Measurements from ENCODE around the gene KDM1B. TPM values are rescaled to one million over a fixed set of nuclear protein-coding genes. Genes with fewer than 3 reads are reported as not detected.

The KDM1B gene
- total RNA-seq, 1 experiment from 2014 or later: 9.5 TPM

DNA sequence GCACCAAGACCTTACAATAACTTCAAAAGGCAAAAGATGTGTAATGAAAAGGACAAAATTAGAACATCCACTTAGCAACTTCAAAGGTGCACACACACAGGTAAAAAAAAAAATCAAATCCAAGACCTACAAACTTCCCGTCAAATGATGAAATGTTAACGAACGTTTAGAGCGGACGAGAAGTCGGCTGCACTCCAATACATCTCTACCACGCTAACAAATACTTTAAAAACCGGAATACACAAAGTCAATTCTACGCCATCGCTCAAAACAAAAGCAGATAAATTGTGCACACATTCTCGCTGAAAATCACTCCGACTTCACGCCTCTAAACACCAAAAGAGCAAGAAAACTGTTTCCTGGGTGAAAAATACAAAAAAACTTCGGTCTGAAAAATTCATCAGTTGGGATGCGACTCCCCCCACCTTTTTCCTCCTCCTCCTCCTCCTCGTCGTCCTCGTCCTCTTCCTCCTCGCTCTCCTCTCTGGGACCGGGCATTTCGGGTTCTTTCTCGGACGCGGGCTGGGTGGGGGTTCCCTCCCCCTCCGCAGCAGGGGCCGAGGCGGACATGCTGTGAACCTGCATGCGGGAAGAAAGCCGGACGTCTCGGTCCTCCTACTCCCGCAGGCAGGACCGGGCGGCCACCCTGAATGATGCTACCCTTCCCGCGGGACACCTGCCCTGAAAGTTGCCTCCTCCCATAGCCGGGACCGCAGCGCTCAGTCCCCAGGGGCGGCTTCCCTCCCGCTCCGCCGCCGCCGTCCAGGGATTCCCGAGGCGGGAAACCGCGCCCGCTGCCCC is 108.4 kb downstream of the KDM1B start:
- Mint-ChIP-seq H3K36me3 (ENCODE audit: insufficient read depth, unreplicated experiment) (peaks cover 38% of the 10 kb centered on the region), H3K27me3 (ENCODE audit: insufficient read depth, unreplicated experiment) (no peaks in the 10 kb centered on the region), H3K27ac (ENCODE audit: unreplicated experiment) (peak overlapping the region; percentile 93), H3K4me1 (ENCODE audit: low read depth, unreplicated experiment) (peaks cover 8% of the 10 kb centered on the region), H3K4me3 (ENCODE audit: unreplicated experiment) (peak overlapping the region; percentile 95), H3K9me3 (ENCODE audit: unreplicated experiment) (no peaks in the 10 kb centered on the region)
- ChIA-PET CTCF (no interaction called here), POLR2A (interaction anchor here (0.5 to 1.0 kb wide), 2 partner anchors 721 to 762 kb away, joined by 3 read pairs; no protein-coding TSS in a partner anchor)
- Histone ChIP-seq H3K4me1 (peaks cover 12% of the 10 kb centered on the region), H3K4me3 (ENCODE audit: low read depth, low read length) (peak overlapping the region; percentile 95), H3K9me3 (no peaks in the 10 kb centered on the region), H3K27me3 (replicated peaks; ENCODE audit: control insufficient read depth, insufficient read depth, low read length) (no peaks in the 10 kb centered on the region), H3K36me3 (ENCODE audit: control insufficient read depth, insufficient read depth, low read length) (no peaks in the 10 kb centered on the region)
- DNase-seq: peak in 1 of 2 experiments; percentile 43
- no peak for TF ChIP-seq CTCF (IDR thresholded peaks at IDR 0.05; ENCODE audit: insufficient read depth in 1 of 2, low read depth in 1 of 2, low read length in 1 of 2, severe bottlenecking in 1 of 2, unreplicated experiment in 1 of 2)
- no TSS peak for BruUV-seq (replicated peaks)
- intact Hi-C loops (cut with micrococcal nuclease; ENCODE audit: unreplicated experiment): loop anchor here (1.0 to 5.0 kb wide), 3 partner anchors 39 to 241 kb away; partner anchors contain the start of genes KDM1B and TPMT

- DNase-seq: peak; percentile 90 to 91
- H3K4me3 ChIP-seq (ENCODE audit: low read depth, low read length): peak within 1 kb of the TSS; percentile 95
- Mint-ChIP-seq H3K4me1 (ENCODE audit: low read depth, unreplicated experiment) (peaks cover 8% of the 10 kb centered on the region), H3K27ac (ENCODE audit: unreplicated experiment) (peak within 1 kb of the TSS; percentile 93), H3K27me3 (ENCODE audit: insufficient read depth, unreplicated experiment) (no peaks in the 10 kb centered on the region), H3K4me3 (ENCODE audit: unreplicated experiment) (peak within 1 kb of the TSS; percentile 95), H3K9me3 (ENCODE audit: unreplicated experiment) (no peaks in the 10 kb centered on the region), H3K36me3 (ENCODE audit: insufficient read depth, unreplicated experiment) (peaks cover 35% of the 10 kb centered on the region)
- no peaks in the 10 kb centered on the region for H3K9me3 ChIP-seq
- H3K27me3 ChIP-seq (replicated peaks; ENCODE audit: control insufficient read depth, insufficient read depth, low read length): no peaks in the 10 kb centered on the region
- ChIA-PET CTCF (interaction anchor here (0.5 to 0.7 kb wide), 2 partner anchors 59 to 664 kb away, joined by 3 to 4 read pairs; partner anchors contain the start of gene FAM8A1), POLR2A (interaction anchor here (0.5 to 1.0 kb wide), 2 partner anchors 722 to 762 kb away, joined by 3 read pairs; no protein-coding TSS in a partner anchor)
- peaks cover 12% of the 10 kb centered on the region for H3K4me1 ChIP-seq
- no peaks in the 10 kb centered on the region for H3K36me3 ChIP-seq (ENCODE audit: control insufficient read depth, insufficient read depth, low read length)
- peak; percentile 23 to 36 for TF ChIP-seq CTCF (IDR thresholded peaks at IDR 0.05; ENCODE audit: insufficient read depth in 1 of 2, low read depth in 1 of 2, low read length in 1 of 2, severe bottlenecking in 1 of 2, unreplicated experiment in 1 of 2)
- intact Hi-C loops (cut with micrococcal nuclease; ENCODE audit: unreplicated experiment): loop anchor here (1.0 to 5.0 kb wide), 3 partner anchors 38 to 240 kb away; partner anchors contain the start of genes KDM1B and TPMT
- BruUV-seq (replicated peaks): no TSS peak
These were observed 109.1 kb downstream of the KDM1B start, which contains the start of gene DEK for GRCh38 chr6:18264219-18264922. DEK (minus strand) TSS chr6:18264530; CDS start chr6:18263987, 543 bp downstream.

DNA sequence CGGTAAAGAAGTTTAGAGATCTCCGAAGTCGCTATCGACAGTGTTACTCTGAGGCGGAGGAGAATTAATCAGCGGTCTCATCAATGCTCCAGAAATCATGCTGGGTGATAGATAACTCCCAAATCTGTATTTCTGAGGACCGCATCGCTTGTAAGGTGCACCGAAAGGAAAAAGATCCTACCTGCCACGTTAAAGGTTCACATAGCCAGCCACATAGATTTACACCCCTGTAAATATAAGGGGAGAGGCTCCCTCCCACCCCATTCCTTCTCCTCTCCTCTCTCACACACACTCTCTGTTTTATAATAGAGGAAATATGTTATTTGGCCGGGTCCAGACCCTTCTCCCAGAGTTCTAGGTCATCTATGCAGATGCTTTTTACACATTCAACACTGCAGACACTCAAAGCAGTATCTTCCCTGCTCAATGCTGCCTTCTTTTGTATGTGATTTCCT is 109.7 kb downstream of the KDM1B start:
- TSS peak; percentile 62 for BruUV-seq (replicated peaks)
- H3K9me3 Mint-ChIP-seq (ENCODE audit: unreplicated experiment): no peaks in the 10 kb centered on the region
- ChIA-PET POLR2A (interaction anchor here (1.0 kb wide), 1 partner anchor 763 kb away, joined by 3 read pairs; no protein-coding TSS in a partner anchor), CTCF (interaction anchor here (0.7 kb wide), 1 partner anchor 59 kb away, joined by 3 read pairs; no protein-coding TSS in a partner anchor)
- no peaks in the 10 kb centered on the region for H3K9me3 ChIP-seq
- peaks cover 29% of the 10 kb centered on the region for H3K36me3 Mint-ChIP-seq (ENCODE audit: insufficient read depth, unreplicated experiment)
- peak overlapping the region; percentile 93 for H3K27ac Mint-ChIP-seq (ENCODE audit: unreplicated experiment)
- peak overlapping the region; percentile 37 for H3K4me3 ChIP-seq (ENCODE audit: low read depth, low read length)
- H3K4me1 ChIP-seq: peaks cover 12% of the 10 kb centered on the region
- intact Hi-C loops (cut with micrococcal nuclease; ENCODE audit: unreplicated experiment): loop anchor here (1.0 to 5.0 kb wide), 3 partner anchors 37 to 240 kb away; partner anchors contain the start of genes KDM1B and TPMT
- no peaks in the 10 kb centered on the region for H3K27me3 ChIP-seq (replicated peaks; ENCODE audit: control insufficient read depth, insufficient read depth, low read length)
- H3K4me3 Mint-ChIP-seq (ENCODE audit: unreplicated experiment): peak overlapping the region; percentile 95
- TF ChIP-seq CTCF (IDR thresholded peaks at IDR 0.05; ENCODE audit: insufficient read depth in 1 of 2, low read depth in 1 of 2, low read length in 1 of 2, severe bottlenecking in 1 of 2, unreplicated experiment in 1 of 2): no peak
- H3K36me3 ChIP-seq (ENCODE audit: control insufficient read depth, insufficient read depth, low read length): no peaks in the 10 kb centered on the region
- H3K27me3 Mint-ChIP-seq (ENCODE audit: insufficient read depth, unreplicated experiment): no peaks in the 10 kb centered on the region
- no peak for DNase-seq
- peaks cover 8% of the 10 kb centered on the region for H3K4me1 Mint-ChIP-seq (ENCODE audit: low read depth, unreplicated experiment)

Data from Caco-2 (cell line).